T-helper 9 cell (primary cell): ENCODE results near the gene GAMT.

Experiments used
- DNase-seq: peaks from one replicate; pipeline ENCODE4 v3.0.0-alpha.2; 2020

Gene GAMT

GRCh38 chr19:1383312-1384084 is 17.8 kb downstream of the GAMT start, which contains the start of gene NDUFS7:
Gene NDUFS7 (plus strand): TSS chr19:1383907. CDS start chr19:1383927, 20 bp downstream.
- peak; percentile 94 for DNase-seq

- DNase-seq: no peak
Observed at GRCh38 chr19:1383017-1383311, 18.4 kb downstream of the GAMT start.

- DNase-seq: no peak
Observed at GRCh38 chr19:1382250-1382649, 19.1 kb downstream of the GAMT start.

GRCh38 chr19:1379961-1380489 is 21.3 kb downstream of the GAMT start:
- no peak for DNase-seq

- DNase-seq: no peak
Observed at GRCh38 chr19:1379126-1379905, 22.0 kb downstream of the GAMT start.

- no peak for DNase-seq
Observed at GRCh38 chr19:1377965-1378785, 23.2 kb downstream of the GAMT start.

GRCh38 chr19:1377176-1377964 is 24.0 kb downstream of the GAMT start:
- no peak for DNase-seq

GRCh38 chr19:1376415-1376805 is 24.9 kb downstream of the GAMT start:
- no peak for DNase-seq

GRCh38 chr19:1374250-1374577 is 27.1 kb downstream of the GAMT start:
- no peak for DNase-seq

GRCh38 chr19:1373534-1374249 is 27.6 kb downstream of the GAMT start:
- DNase-seq: no peak

GRCh38 chr19:1373042-1373533 is 28.3 kb downstream of the GAMT start:
- DNase-seq: no peak

GRCh38 chr19:1370579-1371361 is 30.6 kb downstream of the GAMT start:
- no peak for DNase-seq

- no peak for DNase-seq
Observed at GRCh38 chr19:1369214-1369805, 32.0 kb downstream of the GAMT start.

GRCh38 chr19:1366899-1367870 is 34.2 kb downstream of the GAMT start:
- DNase-seq: no peak

GRCh38 chr19:1366296-1366695 is 35.0 kb downstream of the GAMT start:
- DNase-seq: no peak

- no peak for DNase-seq
Observed at GRCh38 chr19:1365319-1366269, 35.7 kb downstream of the GAMT start.

GRCh38 chr19:1364070-1364704 is 37.2 kb downstream of the GAMT start:
- no peak for DNase-seq
